Measurements from ENCODE around the gene TFDP1. TPM values are rescaled to one million over a fixed set of nuclear protein-coding genes. Genes with fewer than 3 reads are reported as not detected.

Gene TFDP1
- total RNA-seq, 1 donor: 83.8 TPM

GRCh38 chr13:113616281-113616906 is 31.8 kb downstream of the TFDP1 start:
- peak; percentile 96 for DNase-seq (ENCODE audit: low read depth)
- no peak overlapping the region for H3K4me3 ChIP-seq (ENCODE audit: low read depth, low read length)
- TF ChIP-seq, protein P1, sequence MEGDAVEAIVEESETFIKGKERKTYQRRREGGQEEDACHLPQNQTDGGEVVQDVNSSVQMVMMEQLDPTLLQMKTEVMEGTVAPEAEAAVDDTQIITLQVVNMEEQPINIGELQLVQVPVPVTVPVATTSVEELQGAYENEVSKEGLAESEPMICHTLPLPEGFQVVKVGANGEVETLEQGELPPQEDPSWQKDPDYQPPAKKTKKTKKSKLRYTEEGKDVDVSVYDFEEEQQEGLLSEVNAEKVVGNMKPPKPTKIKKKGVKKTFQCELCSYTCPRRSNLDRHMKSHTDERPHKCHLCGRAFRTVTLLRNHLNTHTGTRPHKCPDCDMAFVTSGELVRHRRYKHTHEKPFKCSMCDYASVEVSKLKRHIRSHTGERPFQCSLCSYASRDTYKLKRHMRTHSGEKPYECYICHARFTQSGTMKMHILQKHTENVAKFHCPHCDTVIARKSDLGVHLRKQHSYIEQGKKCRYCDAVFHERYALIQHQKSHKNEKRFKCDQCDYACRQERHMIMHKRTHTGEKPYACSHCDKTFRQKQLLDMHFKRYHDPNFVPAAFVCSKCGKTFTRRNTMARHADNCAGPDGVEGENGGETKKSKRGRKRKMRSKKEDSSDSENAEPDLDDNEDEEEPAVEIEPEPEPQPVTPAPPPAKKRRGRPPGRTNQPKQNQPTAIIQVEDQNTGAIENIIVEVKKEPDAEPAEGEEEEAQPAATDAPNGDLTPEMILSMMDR (IDR thresholded peaks at IDR 0.05; ENCODE audit: insufficient read depth, low read depth, low read length): no peak

GRCh38 chr13:113616991-113617749 is 32.6 kb downstream of the TFDP1 start:
- H3K4me3 ChIP-seq (ENCODE audit: low read depth, low read length): no peak overlapping the region
- peak; percentile 49 for DNase-seq (ENCODE audit: low read depth)
- TF ChIP-seq, protein P1 (IDR thresholded peaks at IDR 0.05; ENCODE audit: insufficient read depth, low read depth, low read length): no peak

- H3K4me3 ChIP-seq (ENCODE audit: low read depth, low read length): no peak overlapping the region
- TF ChIP-seq, protein P1 (IDR thresholded peaks at IDR 0.05; ENCODE audit: insufficient read depth, low read depth, low read length): no peak
- no peak for DNase-seq (ENCODE audit: low read depth)
These were observed 33.4 kb downstream of the TFDP1 start for GRCh38 chr13:113617961-113618360.

GRCh38 chr13:113618455-113618854 is 33.9 kb downstream of the TFDP1 start:
- TF ChIP-seq, protein P1 (IDR thresholded peaks at IDR 0.05; ENCODE audit: insufficient read depth, low read depth, low read length): no peak
- no peak overlapping the region for H3K4me3 ChIP-seq (ENCODE audit: low read depth, low read length)
- no peak for DNase-seq (ENCODE audit: low read depth)

GRCh38 chr13:113620036-113620796 is 35.7 kb downstream of the TFDP1 start:
- no peak overlapping the region for H3K4me3 ChIP-seq (ENCODE audit: low read depth, low read length)
- DNase-seq (ENCODE audit: low read depth): no peak
- TF ChIP-seq, protein P1 (IDR thresholded peaks at IDR 0.05; ENCODE audit: insufficient read depth, low read depth, low read length): no peak

- no peak for DNase-seq (ENCODE audit: low read depth)
- no peak overlapping the region for H3K4me3 ChIP-seq (ENCODE audit: low read depth, low read length)
- TF ChIP-seq, protein P1 (IDR thresholded peaks at IDR 0.05; ENCODE audit: insufficient read depth, low read depth, low read length): no peak
These were observed 36.5 kb downstream of the TFDP1 start for GRCh38 chr13:113621046-113621445.

All from fibroblast of villous mesenchyme (primary cell).